Measurements from ENCODE around the gene ITGB2.

The ITGB2 gene

GRCh38 chr21:44855572-44855971 lies 65.1 kb downstream of the ITGB2 start:
- DNase-seq (ENCODE audit: low read depth), result no peak
- TF ChIP-seq CTCF (conservative IDR thresholded peaks at IDR 0.05; ENCODE audit: low read depth, low read length), result no peak
- no peak overlapping the region for H3K4me3 ChIP-seq (ENCODE audit: low read length)

- H3K4me3 ChIP-seq (ENCODE audit: low read length), result no peak overlapping the region
- DNase-seq (ENCODE audit: low read depth), result no peak
- TF ChIP-seq CTCF (conservative IDR thresholded peaks at IDR 0.05; ENCODE audit: low read depth, low read length), result no peak
Observed at GRCh38 chr21:44854664-44855446, 65.8 kb downstream of the ITGB2 start.

- TF ChIP-seq CTCF (conservative IDR thresholded peaks at IDR 0.05; ENCODE audit: low read depth, low read length), result no peak
- no peak for DNase-seq (ENCODE audit: low read depth)
- no peak overlapping the region for H3K4me3 ChIP-seq (ENCODE audit: low read length)
Observed at GRCh38 chr21:44854391-44854663, 66.4 kb downstream of the ITGB2 start.

- TF ChIP-seq CTCF (conservative IDR thresholded peaks at IDR 0.05; ENCODE audit: low read depth, low read length), result no peak
- no peak overlapping the region for H3K4me3 ChIP-seq (ENCODE audit: low read length)
- no peak for DNase-seq (ENCODE audit: low read depth)
Observed at GRCh38 chr21:44853601-44854390, 66.9 kb downstream of the ITGB2 start.

GRCh38 chr21:44850905-44851657 lies 69.6 kb downstream of the ITGB2 start:
- no peak for TF ChIP-seq CTCF (conservative IDR thresholded peaks at IDR 0.05; ENCODE audit: low read depth, low read length)
- no peak overlapping the region for H3K4me3 ChIP-seq (ENCODE audit: low read length)
- DNase-seq (ENCODE audit: low read depth), result no peak

- DNase-seq (ENCODE audit: low read depth), result no peak
- TF ChIP-seq CTCF (conservative IDR thresholded peaks at IDR 0.05; ENCODE audit: low read depth, low read length), result no peak
- no peak overlapping the region for H3K4me3 ChIP-seq (ENCODE audit: low read length)
Observed at GRCh38 chr21:44850208-44850800, 70.4 kb downstream of the ITGB2 start.
